Endothelial cell of umbilical vein (primary cell): ENCODE measurements around the gene CELSR1. TPM values are rescaled to one million over a fixed set of nuclear protein-coding genes. Genes with fewer than 3 reads are reported as not detected.

ENCODE experiments used
- BruUV-seq: library from RNA; stranded (reverse); fragments of 400-500 nt; replicated peaks from 2 replicates; lab custom pipeline; 2021; lab: Mats Ljungman, UMichigan
- CTCF ChIA-PET: fragments of 300-600, 350-600 bp; sonication (Branson Sonifier 250); formaldehyde crosslinking; loops from one replicate; lab custom pipeline; 2021; ENCODE audit warnings: antibody characterized with exemption, inconsistent platforms; lab: Charles Lee
- POLR2A ChIA-PET: fragments of 300-600, 350-600 bp; sonication (Branson Sonifier 250); formaldehyde crosslinking; loops from one replicate; lab custom pipeline; 2021; ENCODE audit warnings: antibody characterized with exemption, inconsistent platforms; lab: Charles Lee
- DNase-seq: peaks from one replicate; pipeline ENCODE4 v3.0.0-alpha.2; 2011; ENCODE audit warnings: low read depth, low spot score
- FAIRE-seq: peaks from 2 replicates; lab custom pipeline; 2011; peaks lifted over from hg19 to GRCh38; lab: Jason Lieb, UNC
- H2AFZ ChIP-seq: 2 replicates; pipeline ENCODE4 v1.6.0; 2012; ENCODE audit warnings: low read depth, low read length, control low read depth, inconsistent platforms
- H3K27ac ChIP-seq: 2 replicates; pipeline ENCODE4 v1.5.1; 2011; ENCODE audit warnings: low read depth, mild to moderate bottlenecking, control low read depth, low read length, moderate library complexity; ENCODE audit not compliant: insufficient read depth
- H3K27me3 ChIP-seq, 2 experiments: 2 replicates each; pipeline versions ENCODE4 v1.6.0 to v1.6.1; 2011; ENCODE audit warnings: low read length in 2 of 2, mixed read lengths in 1 of 2; ENCODE audit not compliant: control insufficient read depth in 2 of 2, insufficient read depth in 2 of 2
- H3K36me3 ChIP-seq, 2 experiments: 2 replicates in 1 of 2; 3 replicates in 1 of 2; pipeline ENCODE4 v1.5.1; 2011; ENCODE audit warnings: low read length in 2 of 2, mild to moderate bottlenecking in 1 of 2, moderate library complexity in 1 of 2; ENCODE audit not compliant: control insufficient read depth in 2 of 2, insufficient read depth in 2 of 2; ENCODE audit errors: extremely low read depth in 1 of 2
- H3K4me1 ChIP-seq: 3 replicates; pipeline ENCODE4 v1.5.1; 2011; ENCODE audit warnings: mild to moderate bottlenecking, low read length; ENCODE audit not compliant: control insufficient read depth, insufficient read depth; ENCODE audit errors: extremely low read depth
- H3K4me2 ChIP-seq: 2 replicates; pipeline ENCODE4 v1.6.1; 2011; ENCODE audit warnings: low read length, control low read depth, mixed read lengths; ENCODE audit not compliant: insufficient read depth
- H3K4me3 ChIP-seq, 3 experiments: fragments of 200-600 bp in 1 of 3; sonication (generic), shearing (Covaris generic) in 1 of 3; replicated peaks in 1 of 3; 2 replicates each; pipeline ENCODE4 v1.5.1; 2011 to 2016; ENCODE audit warnings: control low read depth in 3 of 3, low read length in 3 of 3, mild to moderate bottlenecking in 2 of 3, inconsistent platforms in 1 of 3, low read depth in 1 of 3, moderate library complexity in 1 of 3; ENCODE audit not compliant: insufficient read depth in 1 of 3
- H3K79me2 ChIP-seq: 2 replicates; pipeline ENCODE4 v1.6.0; 2012; ENCODE audit warnings: low read length, inconsistent platforms; ENCODE audit not compliant: control insufficient read depth, insufficient read depth
- H3K9ac ChIP-seq: replicated peaks from 2 replicates; pipeline ENCODE3; 2011; ENCODE audit warnings: low read length, control low read depth; ENCODE audit not compliant: insufficient read depth; ENCODE audit errors: extremely low read depth
- H3K9me1 ChIP-seq: replicated peaks from 3 replicates; pipeline ENCODE4 v1.6.0; 2011; ENCODE audit warnings: mild to moderate bottlenecking, low read length; ENCODE audit not compliant: control insufficient read depth, insufficient read depth; ENCODE audit errors: extremely low read depth
- H3K9me3 ChIP-seq: replicated peaks from 2 replicates; pipeline ENCODE4 v1.5.1; 2012; ENCODE audit warnings: low read length, inconsistent platforms; ENCODE audit not compliant: control insufficient read depth, insufficient read depth
- H4K20me1 ChIP-seq: replicated peaks from 2 replicates; pipeline ENCODE3; 2011; ENCODE audit warnings: mild to moderate bottlenecking, low read length; ENCODE audit not compliant: control insufficient read depth, insufficient read depth; ENCODE audit errors: extremely low read depth
- EZH2 ChIP-seq: IDR thresholded peaks from 2 replicates; pipeline ENCODE4 v1.6.1; 2012; ENCODE audit warnings: borderline replicate concordance, low read depth, mild to moderate bottlenecking, moderate library complexity, low read length, inconsistent platforms; ENCODE audit not compliant: severe bottlenecking
- GATA2 ChIP-seq: IDR thresholded peaks from 2 replicates; pipeline ENCODE4 v1.7.0; 2011; ENCODE audit warnings: low read depth, mild to moderate bottlenecking, moderate library complexity, mixed read lengths, low read length; ENCODE audit not compliant: insufficient read length, insufficient read depth
- MYC ChIP-seq: IDR thresholded peaks from one replicate; pipeline ENCODE4 v1.6.1; 2011; ENCODE audit warnings: mild to moderate bottlenecking, low read depth, low read length
- POLR2A ChIP-seq: IDR thresholded peaks from 2 replicates; pipeline ENCODE4 v1.6.1; 2012; ENCODE audit warnings: low read depth, mild to moderate bottlenecking, control low read depth, low read length
- POLR2AphosphoS5 ChIP-seq: IDR thresholded peaks from 2 replicates; pipeline ENCODE4 v1.6.1; 2012; ENCODE audit warnings: low read depth, mild to moderate bottlenecking, control low read depth, low read length, moderate library complexity; ENCODE audit not compliant: insufficient read depth
- dilution Hi-C: fragments of 300-500 bp; cut with MboI; formaldehyde crosslinking; loops from one replicate; pipeline ENCODE4 v1.15.0; 2019; ENCODE audit warnings: low sequenced_read_pairs; ENCODE audit not compliant: extremely low pct_ligation_motif_present
- intact Hi-C: fragments of 100-400 bp; cut with micrococcal nuclease; formaldehyde crosslinking; loops from one replicate; pipeline ENCODE4 v1.10.0; 2022
- polyA plus RNA-seq, 4 experiments: library from polyadenylated mRNA; depleted of rRNA in 3 of 4; stranded (reverse) in 3 of 4; unstranded in 1 of 4; fragments of >200 nt; gene quantifications; 2 replicates each; pipeline versions ENCODE4 v1.2.1 to v1.2.3, GENCODE V29; 2011 to 2012; ENCODE audit warnings: missing spikeins in 1 of 4
- total RNA-seq: library from RNA; stranded (reverse); gene quantifications from 2 replicates; pipeline ENCODE4 v1.2.3, GENCODE V29; 2021
- TF ChIP-seq, protein P1 (sequence below), 2 donors: IDR thresholded peaks; 1 replicate in 1 of 2; 2 replicates in 1 of 2; pipeline ENCODE4 v1.5.1; 2011; ENCODE audit warnings: low read length in 2 of 2, mild to moderate bottlenecking in 2 of 2, moderate library complexity in 2 of 2, control low read depth in 1 of 2, inconsistent platforms in 1 of 2, low read depth in 1 of 2; ENCODE audit not compliant: insufficient read depth in 1 of 2; ENCODE audit errors: extremely low read depth in 1 of 2
- TF ChIP-seq, protein P2 (sequence below): IDR thresholded peaks from 2 replicates; pipeline ENCODE4 v1.6.1; 2011; ENCODE audit not compliant: insufficient read depth, insufficient read length

The CELSR1 gene
- total and polyA plus RNA-seq, 2 donors (not counting 3 experiments of a cell fraction or from before 2014, with no cell fraction given) = 3.7 to 5.4 TPM

DNA sequence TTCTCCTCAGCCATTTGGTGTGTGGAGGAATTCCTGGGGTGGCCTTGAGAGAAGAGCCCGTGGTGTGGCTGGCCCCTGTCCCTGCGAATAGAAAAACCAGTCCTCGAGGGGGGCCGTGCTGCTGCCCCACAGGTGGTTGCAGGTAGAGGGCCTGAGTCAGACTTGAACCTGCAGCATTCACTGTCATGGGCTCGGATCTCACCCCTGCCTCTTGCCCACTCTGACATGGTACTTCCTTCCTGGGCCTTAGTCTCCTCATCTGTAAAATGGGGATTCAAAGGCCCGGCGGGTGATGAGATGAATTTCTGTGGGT lies 182.5 kb downstream of the CELSR1 start:
- peaks cover 7 to 40% of the 10 kb centered on the region in 2 experiments for H3K36me3 ChIP-seq
- intact Hi-C loops = loop anchor here (1.0 kb wide), 1 partner anchor 187 kb away; no protein-coding TSS in a partner anchor
- dilution Hi-C loops = no loop called here

DNA sequence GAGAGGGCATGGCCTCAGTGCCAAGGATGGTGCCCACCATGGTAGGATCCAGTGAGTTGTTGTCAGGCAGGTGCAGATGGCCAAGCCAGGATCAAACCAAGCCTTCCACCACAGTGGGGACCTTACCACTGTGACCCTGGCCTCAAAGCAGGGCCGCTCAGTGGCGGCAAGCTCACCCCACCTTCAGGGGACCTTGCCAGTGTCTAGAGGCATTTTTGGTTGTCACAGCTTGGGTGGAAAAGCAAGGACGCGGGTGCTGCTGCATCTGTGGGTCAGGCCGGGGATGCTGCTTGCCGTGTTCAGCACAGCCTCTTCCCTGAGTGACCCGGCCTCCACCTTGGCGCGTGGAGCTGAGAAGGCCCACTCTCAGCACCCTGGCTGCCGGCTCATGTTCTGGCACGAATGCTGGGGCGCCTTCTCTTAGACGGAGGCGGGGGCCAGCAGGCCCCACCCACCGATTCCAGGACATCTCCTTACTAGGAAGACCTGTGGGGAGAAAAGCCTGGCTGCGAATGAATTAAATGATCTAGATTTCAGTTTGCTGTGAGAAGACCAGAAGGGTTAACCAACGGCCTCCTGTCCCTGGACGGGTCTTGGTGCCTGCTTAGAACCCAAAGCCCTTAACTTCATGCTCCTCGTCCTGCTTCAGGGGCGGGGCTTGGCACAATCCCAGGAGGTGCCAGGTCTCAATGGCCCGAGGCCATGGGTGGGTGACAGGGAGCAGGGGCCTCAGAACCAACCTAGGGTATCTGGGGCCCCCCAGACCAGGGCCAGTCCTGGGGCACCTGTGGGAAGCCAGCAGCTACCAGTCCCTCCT lies 183.0 kb downstream of the CELSR1 start:
- BruUV-seq = no TSS peak
- Histone ChIP-seq H3K79me2 (no peaks in the 10 kb centered on the region), H3K4me2 (no peak overlapping the region), H3K4me1 (no peaks in the 10 kb centered on the region), H3K27ac (no peak overlapping the region), H3K4me3 (no peak overlapping the region), H3K27me3 (no peaks in the 10 kb centered on the region), H2AFZ (no peak overlapping the region), H3K9me3 (no peaks in the 10 kb centered on the region), H3K9me1 (no peaks in the 10 kb centered on the region), H3K36me3 (peaks cover 7 to 40% of the 10 kb centered on the region in 2 experiments), H4K20me1 (no peaks in the 10 kb centered on the region), H3K9ac (no peak overlapping the region)
- no peak for DNase-seq
- FAIRE-seq = no peak
- TF ChIP-seq GATA2 = no peak
- TF ChIP-seq EZH2 = no peak
- TF ChIP-seq, protein P1, sequence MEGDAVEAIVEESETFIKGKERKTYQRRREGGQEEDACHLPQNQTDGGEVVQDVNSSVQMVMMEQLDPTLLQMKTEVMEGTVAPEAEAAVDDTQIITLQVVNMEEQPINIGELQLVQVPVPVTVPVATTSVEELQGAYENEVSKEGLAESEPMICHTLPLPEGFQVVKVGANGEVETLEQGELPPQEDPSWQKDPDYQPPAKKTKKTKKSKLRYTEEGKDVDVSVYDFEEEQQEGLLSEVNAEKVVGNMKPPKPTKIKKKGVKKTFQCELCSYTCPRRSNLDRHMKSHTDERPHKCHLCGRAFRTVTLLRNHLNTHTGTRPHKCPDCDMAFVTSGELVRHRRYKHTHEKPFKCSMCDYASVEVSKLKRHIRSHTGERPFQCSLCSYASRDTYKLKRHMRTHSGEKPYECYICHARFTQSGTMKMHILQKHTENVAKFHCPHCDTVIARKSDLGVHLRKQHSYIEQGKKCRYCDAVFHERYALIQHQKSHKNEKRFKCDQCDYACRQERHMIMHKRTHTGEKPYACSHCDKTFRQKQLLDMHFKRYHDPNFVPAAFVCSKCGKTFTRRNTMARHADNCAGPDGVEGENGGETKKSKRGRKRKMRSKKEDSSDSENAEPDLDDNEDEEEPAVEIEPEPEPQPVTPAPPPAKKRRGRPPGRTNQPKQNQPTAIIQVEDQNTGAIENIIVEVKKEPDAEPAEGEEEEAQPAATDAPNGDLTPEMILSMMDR (IDR thresholded peaks at IDR 0.05; ENCODE audit: extremely low read depth in 1 of 2, insufficient read depth in 1 of 2, low read depth in 1 of 2, low read length in 2 of 2) = no peak
- TF ChIP-seq MYC = no peak
- no peak for TF ChIP-seq POLR2A
- intact Hi-C loops (no loop called here), dilution Hi-C loops (no loop called here)
- POLR2A ChIA-PET = no interaction called here
- CTCF ChIA-PET = interaction anchor here (1.2 to 6.0 kb wide), 2 partner anchors 14 to 188 kb away, joined by 6 to 43 read pairs; no protein-coding TSS in a partner anchor

More for the DNA sequence above, 182.5 kb downstream of the CELSR1 start:
- DNase-seq (no peak), FAIRE-seq (no peak)
- no TSS peak for BruUV-seq
- no peaks in the 10 kb centered on the region for H3K9me3 ChIP-seq
- ChIA-PET POLR2A (no interaction called here), CTCF (interaction anchor here (1.0 to 6.0 kb wide), 6 partner anchors 10 to 233 kb away, joined by 3 to 43 read pairs (median 5); no protein-coding TSS in a partner anchor)
- no peak overlapping the region for H3K9ac ChIP-seq
- no peak overlapping the region for H2AFZ ChIP-seq
- no peak for TF ChIP-seq EZH2
- TF ChIP-seq POLR2AphosphoS5 = no peak
- TF ChIP-seq, protein P2, sequence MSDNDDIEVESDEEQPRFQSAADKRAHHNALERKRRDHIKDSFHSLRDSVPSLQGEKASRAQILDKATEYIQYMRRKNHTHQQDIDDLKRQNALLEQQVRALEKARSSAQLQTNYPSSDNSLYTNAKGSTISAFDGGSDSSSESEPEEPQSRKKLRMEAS = no peak
- TF ChIP-seq POLR2A = no peak
- TF ChIP-seq MYC = no peak
- H3K4me3 ChIP-seq = no peak overlapping the region
- no peaks in the 10 kb centered on the region for H3K4me1 ChIP-seq
- no peaks in the 10 kb centered on the region for H3K9me1 ChIP-seq
- H3K27ac ChIP-seq = no peak overlapping the region
- H3K27me3 ChIP-seq = no peaks in the 10 kb centered on the region
- no peaks in the 10 kb centered on the region for H4K20me1 ChIP-seq
- no peak overlapping the region for H3K4me2 ChIP-seq
- no peaks in the 10 kb centered on the region for H3K79me2 ChIP-seq
